Smooth muscle cell (in vitro differentiated cells): ENCODE results near the gene GSK3B. TPM values are rescaled to one million over a fixed set of nuclear protein-coding genes. Genes with fewer than 3 reads are reported as not detected.
"Not testable (repeated sequence)": the region's sequence is repeated elsewhere in the genome, so short reads cannot be mapped to it uniquely, and the experiment has no call there.

Experiments
- DNase-seq: peaks from one replicate; lab custom pipeline; 2025; ENCODE audit not compliant: unreplicated experiment; lab: John Stamatoyannopoulos, UW
- H2AFZ ChIP-seq: fragments of 200-600 bp; sonication (generic); 2 replicates; pipeline ENCODE4 v1.6.0; 2016; ENCODE audit warnings: antibody characterized with exemption, low read depth, mild to moderate bottlenecking
- H3F3A ChIP-seq: fragments of 200-600 bp; sonication (generic); 2 replicates; pipeline ENCODE4 v1.6.0; 2017; ENCODE audit warnings: antibody characterized with exemption, low read depth
- H3K27ac ChIP-seq: fragments of 200-600 bp; sonication (generic); 2 replicates; pipeline ENCODE4 v1.5.1; 2016; ENCODE audit warnings: low read depth, mild to moderate bottlenecking
- H3K27me3 ChIP-seq: fragments of 200-600 bp; sonication (generic); 2 replicates; pipeline ENCODE4 v1.6.1; 2016; ENCODE audit warnings: low read depth, mild to moderate bottlenecking
- H3K36me3 ChIP-seq: fragments of 200-600 bp; sonication (generic); 2 replicates; pipeline ENCODE4 v1.5.1; 2016; ENCODE audit warnings: low read depth
- H3K4me1 ChIP-seq: fragments of 200-600 bp; sonication (generic); 2 replicates; pipeline ENCODE4 v1.5.1; 2016; ENCODE audit warnings: low read depth
- H3K4me2 ChIP-seq: fragments of 200-600 bp; sonication (generic); 2 replicates; pipeline ENCODE4 v1.6.0; 2016; ENCODE audit warnings: mild to moderate bottlenecking
- H3K4me3 ChIP-seq: fragments of 200-600 bp; sonication (generic); 2 replicates; pipeline ENCODE4 v1.5.1; 2016; ENCODE audit warnings: mild to moderate bottlenecking
- H3K79me2 ChIP-seq: fragments of 200-600 bp; sonication (generic); 2 replicates; pipeline ENCODE4 v1.6.0; 2016; ENCODE audit warnings: low read depth, mild to moderate bottlenecking
- H3K9ac ChIP-seq: fragments of 200-600 bp; sonication (generic); 2 replicates; pipeline ENCODE4 v1.6.0; 2016; ENCODE audit warnings: low read depth
- H3K9me3 ChIP-seq: fragments of 200-600 bp; sonication (generic); replicated peaks from 2 replicates; pipeline ENCODE4 v1.5.1; 2016; ENCODE audit warnings: low read depth
- H4K20me1 ChIP-seq: fragments of 200-600 bp; sonication (generic); 2 replicates; pipeline ENCODE4 v1.6.0; 2016; ENCODE audit warnings: low read depth
- CTCF ChIP-seq: fragments of 200-600 bp; sonication (generic); IDR thresholded peaks from 2 replicates; pipeline ENCODE4 v1.5.1; 2017; ENCODE audit warnings: borderline replicate concordance, mild to moderate bottlenecking, antibody characterized with exemption; ENCODE audit not compliant: insufficient read depth, poor library complexity, severe bottlenecking
- WGBS: methylation state at CpG from one replicate; pipeline ENCODE4 v1.1.7; 2016; ENCODE audit warnings: low lambda C conversion rate; 5-methylcytosine and 5-hydroxymethylcytosine counted together
- polyA plus RNA-seq: library from polyadenylated mRNA; unstranded; fragments of >200 nt; fragmentation: Nextera tagmentation; extraction: Ambion mirVana; gene quantifications from 2 replicates; pipeline ENCODE4 v1.2.1, GENCODE V29; 2016
- total RNA-seq: library from RNA; depleted of rRNA; stranded (reverse); fragments of >200 nt; gene quantifications from 2 replicates; pipeline ENCODE4 v1.2.3, GENCODE V29; 2014

Gene GSK3B
- total and polyA plus RNA-seq, 2 experiments from 2014 or later = 27.3 to 61.8 TPM

GRCh38 chr3:120062474-120062873 lies 31.8 kb downstream of the GSK3B start:
- TF ChIP-seq CTCF = no peak
- Histone ChIP-seq H3K27ac (no peak overlapping the region), H3K4me1 (no peaks in the 10 kb centered on the region), H3K4me2 (no peak overlapping the region), H3K4me3 (no peak overlapping the region), H3F3A (no peaks in the 10 kb centered on the region), H3K27me3 (no peaks in the 10 kb centered on the region), H3K36me3 (no peaks in the 10 kb centered on the region), H2AFZ (no peak overlapping the region), H3K9me3 (no peaks in the 10 kb centered on the region), H4K20me1 (peaks cover 100% of the 10 kb centered on the region), H3K9ac (no peak overlapping the region), H3K79me2 (peaks cover 100% of the 10 kb centered on the region)
- 94% methylated on average over 4 of the region's 4 CpGs for WGBS
- no peak for DNase-seq

GRCh38 chr3:120059081-120059864 lies 35.0 kb downstream of the GSK3B start:
- Histone ChIP-seq H3K9me3 (no peaks in the 10 kb centered on the region), H3F3A (no peaks in the 10 kb centered on the region), H3K4me3 (no peak overlapping the region), H2AFZ (no peak overlapping the region), H3K27ac (no peak overlapping the region), H3K36me3 (no peaks in the 10 kb centered on the region), H3K4me1 (no peaks in the 10 kb centered on the region), H3K9ac (no peak overlapping the region), H3K27me3 (no peaks in the 10 kb centered on the region), H3K4me2 (no peak overlapping the region), H4K20me1 (peaks cover 100% of the 10 kb centered on the region), H3K79me2 (peaks cover 100% of the 10 kb centered on the region)
- no peak for TF ChIP-seq CTCF
- no peak for DNase-seq
- WGBS = 95% methylated on average over 3 of the region's 3 CpGs

- no peak overlapping the region for H2AFZ ChIP-seq
- H3K36me3 ChIP-seq = no peaks in the 10 kb centered on the region
- WGBS = 96% methylated on average over 1 of the region's 1 CpG
- H3F3A ChIP-seq = no peaks in the 10 kb centered on the region
- no peak overlapping the region for H3K9ac ChIP-seq
- H3K79me2 ChIP-seq = peaks cover 100% of the 10 kb centered on the region
- peaks cover 100% of the 10 kb centered on the region for H4K20me1 ChIP-seq
- no peak overlapping the region for H3K27ac ChIP-seq
- H3K4me1 ChIP-seq = no peaks in the 10 kb centered on the region
- H3K9me3 ChIP-seq = no peaks in the 10 kb centered on the region
- H3K27me3 ChIP-seq = no peaks in the 10 kb centered on the region
- H3K4me3 ChIP-seq = no peak overlapping the region
- no peak for DNase-seq
- H3K4me2 ChIP-seq = no peak overlapping the region
- TF ChIP-seq CTCF = no peak
Measured at GRCh38 chr3:120057626-120058025, 36.6 kb downstream of the GSK3B start.

GRCh38 chr3:120057029-120057428 lies 37.2 kb downstream of the GSK3B start:
- no peaks in the 10 kb centered on the region for H3K36me3 ChIP-seq
- TF ChIP-seq CTCF = no peak
- H3K4me1 ChIP-seq = no peaks in the 10 kb centered on the region
- H3K4me3 ChIP-seq = no peak overlapping the region
- H3K9ac ChIP-seq = no peak overlapping the region
- no peaks in the 10 kb centered on the region for H3F3A ChIP-seq
- no peak for DNase-seq
- H4K20me1 ChIP-seq = peaks cover 100% of the 10 kb centered on the region
- H2AFZ ChIP-seq = no peak overlapping the region
- H3K27me3 ChIP-seq = no peaks in the 10 kb centered on the region
- H3K79me2 ChIP-seq = peaks cover 100% of the 10 kb centered on the region
- no peak overlapping the region for H3K4me2 ChIP-seq
- WGBS = 96% methylated on average over 7 of the region's 7 CpGs
- H3K9me3 ChIP-seq = no peaks in the 10 kb centered on the region
- no peak overlapping the region for H3K27ac ChIP-seq

GRCh38 chr3:120053647-120054046 lies 40.6 kb downstream of the GSK3B start:
- not testable (repeated sequence) for DNase-seq, H3K27ac ChIP-seq, H2AFZ ChIP-seq, H3K27me3 ChIP-seq, H3F3A ChIP-seq, H3K4me2 ChIP-seq, H3K4me3 ChIP-seq, H3K36me3 ChIP-seq, H3K9me3 ChIP-seq, H3K9ac ChIP-seq
- H3K4me1 ChIP-seq = peaks cover 14% of the 10 kb centered on the region
- 97% methylated on average over 7 of the region's 7 CpGs for WGBS
- H3K79me2 ChIP-seq = peaks cover 100% of the 10 kb centered on the region
- H4K20me1 ChIP-seq = peaks cover 100% of the 10 kb centered on the region
